ENCODE results near the gene LYRM4. TPM values are rescaled to one million over a fixed set of nuclear protein-coding genes. Genes with fewer than 3 reads are reported as not detected.

The LYRM4 gene
- total RNA-seq, 1 experiment from 2014 or later = 52.8 TPM

DNA sequence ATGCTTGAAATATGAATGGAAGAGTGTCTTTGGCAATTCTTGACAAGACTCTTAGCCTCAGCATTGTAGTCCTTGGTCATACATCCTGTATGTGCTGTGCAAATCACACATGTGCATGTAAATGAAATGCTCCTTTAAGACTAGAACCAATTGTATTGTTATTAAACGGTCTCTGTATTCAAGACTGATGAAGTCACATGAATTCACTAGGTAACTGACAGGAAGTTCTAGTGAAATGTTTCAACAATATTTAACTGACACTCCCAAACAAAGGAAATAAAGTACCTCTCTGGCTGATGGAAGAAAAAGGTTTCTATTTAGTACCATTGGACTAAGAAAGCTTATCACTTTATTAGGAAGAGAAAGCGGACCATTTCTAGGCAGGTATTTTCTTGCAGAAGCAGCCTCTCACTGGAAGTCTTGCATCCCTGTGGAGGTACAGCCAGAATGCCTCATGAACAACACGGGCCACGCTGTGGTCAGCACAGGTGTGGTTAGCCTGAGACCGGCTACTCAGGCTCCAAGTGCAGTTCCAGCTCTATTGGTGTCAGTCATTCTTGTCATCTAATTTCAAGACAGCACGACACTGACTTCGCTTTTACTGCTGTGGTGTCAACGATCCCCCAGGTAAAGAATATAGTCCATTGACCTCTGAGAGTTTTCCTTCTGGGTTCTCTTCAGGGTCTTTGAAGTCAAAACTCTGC, 158.3 kb downstream of the LYRM4 start:
- H3K36me3 Mint-ChIP-seq (ENCODE audit: insufficient read depth, unreplicated experiment) = peaks cover 11% of the 10 kb centered on the region
- no TSS peak for BruUV-seq (replicated peaks)
- Histone ChIP-seq H3K4me1 (no peaks in the 10 kb centered on the region), H3K36me3 (ENCODE audit: control insufficient read depth, insufficient read depth, low read length) (no peaks in the 10 kb centered on the region), H3K27me3 (replicated peaks; ENCODE audit: control insufficient read depth, insufficient read depth, low read length) (no peaks in the 10 kb centered on the region), H3K4me3 (ENCODE audit: low read depth, low read length) (no peak overlapping the region), H3K9me3 (no peaks in the 10 kb centered on the region)
- DNase-seq = no peak
- no peaks in the 10 kb centered on the region for H3K27me3 Mint-ChIP-seq (ENCODE audit: insufficient read depth, unreplicated experiment)
- H3K4me3 Mint-ChIP-seq (ENCODE audit: unreplicated experiment) = no peak overlapping the region
- intact Hi-C loops (cut with micrococcal nuclease; ENCODE audit: unreplicated experiment) = no loop called here
- H3K4me1 Mint-ChIP-seq (ENCODE audit: low read depth, unreplicated experiment) = no peaks in the 10 kb centered on the region
- ChIA-PET CTCF (no interaction called here), POLR2A (no interaction called here)
- H3K27ac Mint-ChIP-seq (ENCODE audit: unreplicated experiment) = no peak overlapping the region
- TF ChIP-seq, protein P1, sequence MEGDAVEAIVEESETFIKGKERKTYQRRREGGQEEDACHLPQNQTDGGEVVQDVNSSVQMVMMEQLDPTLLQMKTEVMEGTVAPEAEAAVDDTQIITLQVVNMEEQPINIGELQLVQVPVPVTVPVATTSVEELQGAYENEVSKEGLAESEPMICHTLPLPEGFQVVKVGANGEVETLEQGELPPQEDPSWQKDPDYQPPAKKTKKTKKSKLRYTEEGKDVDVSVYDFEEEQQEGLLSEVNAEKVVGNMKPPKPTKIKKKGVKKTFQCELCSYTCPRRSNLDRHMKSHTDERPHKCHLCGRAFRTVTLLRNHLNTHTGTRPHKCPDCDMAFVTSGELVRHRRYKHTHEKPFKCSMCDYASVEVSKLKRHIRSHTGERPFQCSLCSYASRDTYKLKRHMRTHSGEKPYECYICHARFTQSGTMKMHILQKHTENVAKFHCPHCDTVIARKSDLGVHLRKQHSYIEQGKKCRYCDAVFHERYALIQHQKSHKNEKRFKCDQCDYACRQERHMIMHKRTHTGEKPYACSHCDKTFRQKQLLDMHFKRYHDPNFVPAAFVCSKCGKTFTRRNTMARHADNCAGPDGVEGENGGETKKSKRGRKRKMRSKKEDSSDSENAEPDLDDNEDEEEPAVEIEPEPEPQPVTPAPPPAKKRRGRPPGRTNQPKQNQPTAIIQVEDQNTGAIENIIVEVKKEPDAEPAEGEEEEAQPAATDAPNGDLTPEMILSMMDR (IDR thresholded peaks at IDR 0.05; ENCODE audit: insufficient read depth in 1 of 2, low read depth in 1 of 2, low read length in 1 of 2, severe bottlenecking in 1 of 2, unreplicated experiment in 1 of 2) = no peak
- H3K9me3 Mint-ChIP-seq (ENCODE audit: unreplicated experiment) = no peaks in the 10 kb centered on the region

DNA sequence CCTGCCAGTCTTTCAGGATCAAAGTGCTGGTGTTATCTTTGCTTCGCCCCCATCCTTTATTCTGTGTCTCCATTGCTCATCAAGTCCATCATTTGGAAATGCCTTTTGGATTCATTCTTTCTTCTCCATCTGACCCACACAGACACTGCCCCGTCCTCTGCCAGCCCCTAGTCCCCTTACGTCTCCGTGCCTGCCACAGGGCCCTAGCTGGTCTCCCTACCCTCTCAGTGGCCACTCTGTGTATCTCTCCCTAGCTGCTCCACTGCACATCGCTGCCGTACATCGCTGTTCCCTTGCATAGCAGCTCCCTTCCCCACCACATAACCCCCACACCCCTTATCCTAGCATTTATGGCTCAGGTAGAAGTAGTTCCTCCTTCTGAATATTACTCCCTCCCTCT, 159.9 kb downstream of the LYRM4 start:
- ChIA-PET POLR2A (no interaction called here), CTCF (no interaction called here)
- Histone ChIP-seq H3K27me3 (replicated peaks; ENCODE audit: control insufficient read depth, insufficient read depth, low read length) (no peaks in the 10 kb centered on the region), H3K36me3 (ENCODE audit: control insufficient read depth, insufficient read depth, low read length) (no peaks in the 10 kb centered on the region), H3K9me3 (no peaks in the 10 kb centered on the region), H3K4me1 (no peaks in the 10 kb centered on the region), H3K4me3 (ENCODE audit: low read depth, low read length) (no peak overlapping the region)
- intact Hi-C loops (cut with micrococcal nuclease; ENCODE audit: unreplicated experiment) = no loop called here
- Mint-ChIP-seq H3K36me3 (ENCODE audit: insufficient read depth, unreplicated experiment) (peaks cover 9% of the 10 kb centered on the region), H3K9me3 (ENCODE audit: unreplicated experiment) (no peaks in the 10 kb centered on the region), H3K27ac (ENCODE audit: unreplicated experiment) (no peak overlapping the region), H3K4me3 (ENCODE audit: unreplicated experiment) (no peak overlapping the region), H3K4me1 (ENCODE audit: low read depth, unreplicated experiment) (no peaks in the 10 kb centered on the region), H3K27me3 (ENCODE audit: insufficient read depth, unreplicated experiment) (no peaks in the 10 kb centered on the region)
- TF ChIP-seq, protein P1 (IDR thresholded peaks at IDR 0.05; ENCODE audit: insufficient read depth in 1 of 2, low read depth in 1 of 2, low read length in 1 of 2, severe bottlenecking in 1 of 2, unreplicated experiment in 1 of 2) = no peak
- DNase-seq = no peak
- BruUV-seq (replicated peaks) = no TSS peak

DNA sequence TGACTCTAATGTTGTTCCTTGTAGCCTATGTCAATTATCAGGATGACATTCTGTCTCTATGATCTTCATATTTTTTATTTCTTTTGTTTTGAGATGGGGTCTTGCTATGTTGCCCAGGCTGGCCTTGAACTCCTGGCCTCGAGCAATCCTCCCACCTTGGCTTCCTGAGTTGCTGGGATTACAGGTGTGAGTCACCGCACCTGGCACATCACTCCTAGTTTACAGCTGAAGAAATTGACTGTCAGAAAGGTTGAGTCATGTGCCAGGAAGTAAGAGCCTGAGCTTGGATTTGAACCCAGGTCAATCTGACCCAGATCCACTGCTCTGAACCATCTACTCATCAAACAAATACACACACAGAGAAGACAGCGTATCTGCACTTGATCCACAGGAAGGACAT, 161.2 kb downstream of the LYRM4 start:
- intact Hi-C loops (cut with micrococcal nuclease; ENCODE audit: unreplicated experiment) = no loop called here
- no peaks in the 10 kb centered on the region for H3K36me3 ChIP-seq (ENCODE audit: control insufficient read depth, insufficient read depth, low read length)
- H3K36me3 Mint-ChIP-seq (ENCODE audit: insufficient read depth, unreplicated experiment) = peaks cover 7% of the 10 kb centered on the region

More for the DNA sequence above, 161.2 kb downstream of the LYRM4 start:
- Mint-ChIP-seq H3K4me3 (ENCODE audit: unreplicated experiment) (no peak overlapping the region), H3K4me1 (ENCODE audit: low read depth, unreplicated experiment) (no peaks in the 10 kb centered on the region), H3K27ac (ENCODE audit: unreplicated experiment) (no peak overlapping the region), H3K9me3 (ENCODE audit: unreplicated experiment) (no peaks in the 10 kb centered on the region), H3K27me3 (ENCODE audit: insufficient read depth, unreplicated experiment) (no peaks in the 10 kb centered on the region)
- Histone ChIP-seq H3K27me3 (replicated peaks; ENCODE audit: control insufficient read depth, insufficient read depth, low read length) (no peaks in the 10 kb centered on the region), H3K4me1 (no peaks in the 10 kb centered on the region), H3K4me3 (ENCODE audit: low read depth, low read length) (no peak overlapping the region), H3K9me3 (no peaks in the 10 kb centered on the region)
- DNase-seq = no peak
- ChIA-PET POLR2A (no interaction called here), CTCF (no interaction called here)
- TF ChIP-seq, protein P1 (IDR thresholded peaks at IDR 0.05; ENCODE audit: insufficient read depth in 1 of 2, low read depth in 1 of 2, low read length in 1 of 2, severe bottlenecking in 1 of 2, unreplicated experiment in 1 of 2) = no peak
- no TSS peak for BruUV-seq (replicated peaks)

Data from Caco-2 (cell line).